ENCODE data around the gene GNB3.

DNA sequence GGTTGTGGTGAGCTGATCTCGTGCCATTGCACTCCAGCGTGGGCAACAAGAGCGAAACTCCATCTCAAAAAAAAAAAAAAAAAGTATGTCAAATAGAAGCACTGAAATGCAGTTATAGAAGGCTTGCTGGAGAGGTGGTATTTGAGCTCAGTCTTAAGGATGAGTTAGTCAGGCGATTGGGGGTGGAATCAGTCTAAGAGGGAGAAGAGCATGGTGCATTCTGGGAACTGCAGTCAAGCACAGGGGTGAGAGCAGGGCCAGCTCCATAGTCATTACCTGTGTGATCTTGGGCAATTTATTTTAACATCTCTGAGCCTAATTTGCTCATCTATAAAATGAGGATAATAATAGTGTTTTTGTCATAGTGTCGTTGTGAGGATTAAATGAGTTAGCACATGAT lies 5.9 kb upstream of the GNB3 start:
- TF ChIP-seq, protein P1, sequence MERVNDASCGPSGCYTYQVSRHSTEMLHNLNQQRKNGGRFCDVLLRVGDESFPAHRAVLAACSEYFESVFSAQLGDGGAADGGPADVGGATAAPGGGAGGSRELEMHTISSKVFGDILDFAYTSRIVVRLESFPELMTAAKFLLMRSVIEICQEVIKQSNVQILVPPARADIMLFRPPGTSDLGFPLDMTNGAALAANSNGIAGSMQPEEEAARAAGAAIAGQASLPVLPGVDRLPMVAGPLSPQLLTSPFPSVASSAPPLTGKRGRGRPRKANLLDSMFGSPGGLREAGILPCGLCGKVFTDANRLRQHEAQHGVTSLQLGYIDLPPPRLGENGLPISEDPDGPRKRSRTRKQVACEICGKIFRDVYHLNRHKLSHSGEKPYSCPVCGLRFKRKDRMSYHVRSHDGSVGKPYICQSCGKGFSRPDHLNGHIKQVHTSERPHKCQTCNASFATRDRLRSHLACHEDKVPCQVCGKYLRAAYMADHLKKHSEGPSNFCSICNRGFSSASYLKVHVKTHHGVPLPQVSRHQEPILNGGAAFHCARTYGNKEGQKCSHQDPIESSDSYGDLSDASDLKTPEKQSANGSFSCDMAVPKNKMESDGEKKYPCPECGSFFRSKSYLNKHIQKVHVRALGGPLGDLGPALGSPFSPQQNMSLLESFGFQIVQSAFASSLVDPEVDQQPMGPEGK (CRISPR knock-in tag; IDR thresholded peaks at IDR 0.05; ENCODE audit: borderline replicate concordance): no peak
- TF ChIP-seq TOX (CRISPR knock-in tag; IDR thresholded peaks at IDR 0.05; ENCODE audit: borderline replicate concordance) (no peak), OSR1 (CRISPR knock-in tag; IDR thresholded peaks at IDR 0.05) (no peak), ZNF70 (CRISPR knock-in tag; IDR thresholded peaks at IDR 0.05) (no peak), ZFP30 (CRISPR knock-in tag; IDR thresholded peaks at IDR 0.05) (no peak), ZNF8 (CRISPR knock-in tag; IDR thresholded peaks at IDR 0.05) (no peak), ARNTL (CRISPR knock-in tag; IDR thresholded peaks at IDR 0.05; ENCODE audit: borderline replicate concordance, low read depth) (no peak), GLIS3 (CRISPR knock-in tag; IDR thresholded peaks at IDR 0.05) (no peak), TCF4 (CRISPR knock-in tag; IDR thresholded peaks at IDR 0.05; ENCODE audit: borderline replicate concordance) (no peak)
- TF ChIP-seq, protein P2, sequence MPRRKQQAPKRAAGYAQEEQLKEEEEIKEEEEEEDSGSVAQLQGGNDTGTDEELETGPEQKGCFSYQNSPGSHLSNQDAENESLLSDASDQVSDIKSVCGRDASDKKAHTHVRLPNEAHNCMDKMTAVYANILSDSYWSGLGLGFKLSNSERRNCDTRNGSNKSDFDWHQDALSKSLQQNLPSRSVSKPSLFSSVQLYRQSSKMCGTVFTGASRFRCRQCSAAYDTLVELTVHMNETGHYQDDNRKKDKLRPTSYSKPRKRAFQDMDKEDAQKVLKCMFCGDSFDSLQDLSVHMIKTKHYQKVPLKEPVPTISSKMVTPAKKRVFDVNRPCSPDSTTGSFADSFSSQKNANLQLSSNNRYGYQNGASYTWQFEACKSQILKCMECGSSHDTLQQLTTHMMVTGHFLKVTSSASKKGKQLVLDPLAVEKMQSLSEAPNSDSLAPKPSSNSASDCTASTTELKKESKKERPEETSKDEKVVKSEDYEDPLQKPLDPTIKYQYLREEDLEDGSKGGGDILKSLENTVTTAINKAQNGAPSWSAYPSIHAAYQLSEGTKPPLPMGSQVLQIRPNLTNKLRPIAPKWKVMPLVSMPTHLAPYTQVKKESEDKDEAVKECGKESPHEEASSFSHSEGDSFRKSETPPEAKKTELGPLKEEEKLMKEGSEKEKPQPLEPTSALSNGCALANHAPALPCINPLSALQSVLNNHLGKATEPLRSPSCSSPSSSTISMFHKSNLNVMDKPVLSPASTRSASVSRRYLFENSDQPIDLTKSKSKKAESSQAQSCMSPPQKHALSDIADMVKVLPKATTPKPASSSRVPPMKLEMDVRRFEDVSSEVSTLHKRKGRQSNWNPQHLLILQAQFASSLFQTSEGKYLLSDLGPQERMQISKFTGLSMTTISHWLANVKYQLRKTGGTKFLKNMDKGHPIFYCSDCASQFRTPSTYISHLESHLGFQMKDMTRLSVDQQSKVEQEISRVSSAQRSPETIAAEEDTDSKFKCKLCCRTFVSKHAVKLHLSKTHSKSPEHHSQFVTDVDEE (CRISPR knock-in tag; IDR thresholded peaks at IDR 0.05): no peak
- TF ChIP-seq, protein P3, sequence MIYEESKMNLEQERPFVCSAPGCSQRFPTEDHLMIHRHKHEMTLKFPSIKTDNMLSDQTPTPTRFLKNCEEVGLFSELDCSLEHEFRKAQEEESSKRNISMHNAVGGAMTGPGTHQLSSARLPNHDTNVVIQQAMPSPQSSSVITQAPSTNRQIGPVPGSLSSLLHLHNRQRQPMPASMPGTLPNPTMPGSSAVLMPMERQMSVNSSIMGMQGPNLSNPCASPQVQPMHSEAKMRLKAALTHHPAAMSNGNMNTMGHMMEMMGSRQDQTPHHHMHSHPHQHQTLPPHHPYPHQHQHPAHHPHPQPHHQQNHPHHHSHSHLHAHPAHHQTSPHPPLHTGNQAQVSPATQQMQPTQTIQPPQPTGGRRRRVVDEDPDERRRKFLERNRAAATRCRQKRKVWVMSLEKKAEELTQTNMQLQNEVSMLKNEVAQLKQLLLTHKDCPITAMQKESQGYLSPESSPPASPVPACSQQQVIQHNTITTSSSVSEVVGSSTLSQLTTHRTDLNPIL (CRISPR knock-in tag; IDR thresholded peaks at IDR 0.05; ENCODE audit: low read depth): no peak

Measured in SK-N-SH treated with all-trans-retinoic acid at 6 μM for 48 hours (cell line).